HS-5 (cell line): ENCODE results near the gene OTOP2.
"Not testable (repeated sequence)": the region's sequence is repeated elsewhere in the genome, so short reads cannot be mapped to it uniquely, and the experiment has no call there.

Source experiments
- DNase-seq: peaks from one replicate; pipeline ENCODE4 v3.0.0-alpha.2; 2012; ENCODE audit warnings: low read depth

The OTOP2 gene

GRCh38 chr17:74972107-74972972, 48.3 kb downstream of the OTOP2 start, which contains the start of gene HID1:
Gene HID1 (minus strand): TSS chr17:74972759. CDS start chr17:74972656, 103 bp downstream.
- no peak for DNase-seq

GRCh38 chr17:74972973-74973328, 48.9 kb downstream of the OTOP2 start:
- DNase-seq: no peak

DNA sequence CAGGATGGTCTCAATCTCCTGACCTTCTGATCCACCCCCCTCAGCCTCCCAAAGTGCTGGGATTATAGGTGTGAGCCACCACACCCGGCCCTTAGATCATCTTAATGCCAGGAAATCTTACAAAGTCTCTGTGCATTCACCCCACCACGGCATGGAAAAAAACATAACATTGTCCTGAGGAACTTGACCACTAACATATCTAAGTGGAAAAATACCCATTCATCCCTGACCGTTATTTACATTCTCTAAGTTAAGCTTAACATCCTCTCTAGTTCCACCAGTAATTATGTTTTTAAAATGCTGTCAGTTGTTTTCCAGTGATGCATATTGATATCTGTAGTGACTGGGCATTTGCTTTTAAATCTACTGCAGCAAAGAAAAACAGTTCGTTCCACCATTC, 51.9 kb downstream of the OTOP2 start:
- DNase-seq: no peak

DNA sequence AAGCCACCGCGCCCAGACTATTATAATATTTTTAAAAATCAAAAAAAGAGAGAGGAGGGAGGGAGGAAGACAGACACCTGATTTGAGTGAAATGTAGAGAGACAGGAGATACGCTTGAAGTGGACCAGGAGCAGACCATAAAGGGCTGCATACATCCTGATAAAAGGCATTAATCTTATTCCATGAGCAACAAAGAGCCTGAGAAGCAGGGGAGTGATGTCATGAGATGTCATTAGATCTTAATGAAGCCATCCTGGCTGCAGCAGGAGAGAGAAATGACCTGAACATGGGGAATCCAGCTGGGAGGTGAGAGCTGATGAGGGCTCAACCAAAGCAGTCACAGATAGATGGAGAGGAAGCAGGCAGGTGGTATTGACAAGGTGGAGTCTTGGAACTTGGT, 53.7 kb downstream of the OTOP2 start:
- no peak for DNase-seq

DNA sequence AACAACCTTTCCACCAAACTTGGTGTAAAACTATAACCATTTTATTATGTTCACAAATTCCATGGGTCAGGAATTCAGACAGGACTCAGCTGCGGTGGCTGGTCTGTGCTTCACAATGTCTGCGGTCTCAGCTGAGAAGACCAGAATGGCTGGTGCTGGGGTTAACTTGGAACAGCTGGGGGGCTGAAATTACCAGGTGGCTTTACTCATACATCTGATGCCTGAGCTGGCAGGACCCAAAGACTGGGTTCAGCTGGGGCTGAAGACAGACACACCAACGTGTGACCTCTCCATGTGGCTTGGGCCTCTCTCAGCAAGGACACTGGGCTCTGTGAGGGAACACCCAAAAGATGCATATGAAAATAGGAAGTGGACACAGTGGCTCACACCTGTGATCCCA, 54.2 kb downstream of the OTOP2 start:
- DNase-seq: no peak

DNA sequence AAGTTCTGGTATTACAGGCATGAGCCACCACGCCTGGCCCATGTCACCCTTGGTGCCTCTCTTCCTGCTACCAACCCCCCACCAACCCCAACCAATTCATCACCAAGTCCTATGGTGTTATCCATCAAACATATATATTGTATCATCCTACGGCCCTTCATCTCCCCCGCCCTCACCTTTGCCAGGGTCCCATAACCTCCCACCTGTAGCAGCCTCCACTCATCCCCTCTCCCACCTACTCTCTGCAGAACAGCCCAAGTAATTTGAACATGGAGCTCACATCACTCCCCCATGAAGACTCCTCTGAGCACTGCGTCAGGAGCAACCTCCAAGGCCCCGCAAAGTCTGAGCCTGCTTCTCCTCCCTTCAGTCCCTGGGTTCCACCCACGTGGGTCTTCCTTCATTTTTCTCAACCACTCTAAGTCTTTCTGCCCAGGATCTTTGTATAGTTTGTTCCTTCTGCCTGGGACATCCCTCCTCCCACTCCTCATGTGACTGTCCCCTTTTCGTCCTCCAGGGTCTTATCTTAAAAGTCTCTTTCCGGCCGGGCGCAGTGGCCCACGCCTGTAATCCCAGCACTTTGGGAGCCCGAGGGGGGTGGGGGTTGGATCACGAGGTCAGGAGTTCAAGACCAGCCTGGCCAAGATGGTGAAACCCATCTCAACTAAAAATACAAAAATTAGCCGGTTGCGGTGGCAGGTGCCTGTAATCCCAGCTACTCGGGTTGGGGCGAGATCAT, 55.5 kb downstream of the OTOP2 start:
- DNase-seq: no peak

DNA sequence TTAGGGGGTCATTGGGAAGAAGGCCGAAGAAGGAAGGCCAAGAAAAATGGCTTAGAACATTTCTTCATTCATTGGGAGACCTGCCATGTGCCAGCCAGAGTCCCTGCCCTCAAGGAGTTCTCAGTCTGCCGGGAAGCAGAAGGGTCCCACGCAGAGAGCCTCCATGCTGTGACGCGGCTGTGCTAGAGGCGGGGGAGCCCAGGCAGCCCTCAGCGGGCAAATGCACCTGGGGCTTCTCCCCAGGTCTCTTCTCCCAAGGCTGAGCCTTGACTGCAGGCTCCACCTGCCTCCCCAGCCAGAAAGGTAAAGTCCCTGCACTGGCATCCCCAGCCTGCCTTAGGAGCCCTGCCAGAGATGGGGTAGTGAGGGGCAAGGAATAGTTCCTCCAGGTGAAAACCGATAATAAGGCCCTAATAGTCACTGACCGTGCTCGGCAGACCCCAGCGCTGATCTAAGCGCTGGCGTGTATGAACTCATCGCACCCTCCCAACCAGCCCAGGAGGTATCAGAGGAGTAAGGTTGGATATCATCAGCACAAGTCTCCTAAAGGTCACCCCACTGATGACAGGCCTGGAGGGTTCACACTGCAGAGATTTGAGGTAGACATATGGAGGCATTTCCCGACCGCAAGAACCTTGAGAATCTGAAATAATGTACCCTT, 57.4 kb downstream of the OTOP2 start:
- DNase-seq: no peak

GRCh38 chr17:74981979-74982662, 58.0 kb downstream of the OTOP2 start:
- no peak for DNase-seq

DNA sequence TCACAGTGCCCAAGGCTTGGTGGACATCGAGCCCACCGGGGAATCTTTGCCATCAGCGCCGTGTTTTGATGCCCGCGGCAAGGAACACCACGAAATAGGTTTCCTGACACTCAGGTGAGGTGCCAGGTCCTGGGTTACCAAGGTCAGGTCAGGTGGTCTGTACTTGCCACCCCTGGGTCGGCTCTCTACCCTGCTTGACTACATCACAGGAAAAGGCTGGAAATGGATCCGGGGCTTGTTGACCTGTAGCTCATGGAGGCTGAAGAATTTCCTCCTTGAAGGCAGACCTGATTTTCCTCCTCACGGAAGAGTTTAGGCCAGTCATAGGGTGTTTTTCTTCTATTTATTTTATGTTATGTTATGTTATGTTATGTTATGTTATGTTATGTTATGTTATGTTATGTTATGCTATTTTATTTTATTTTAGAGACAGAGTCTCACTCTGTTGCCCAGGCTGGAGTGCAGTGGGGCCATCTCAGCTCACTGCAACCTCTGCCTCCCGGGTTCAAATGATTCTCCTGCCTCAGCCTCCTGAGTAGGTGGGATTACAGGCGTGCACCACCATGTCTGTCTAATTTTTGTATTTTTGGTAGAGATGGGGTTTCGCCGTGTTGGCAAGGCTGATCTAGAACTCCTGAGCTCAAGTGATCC, 58.7 kb downstream of the OTOP2 start:
- DNase-seq: not testable (repeated sequence)
